HS-5 (cell line): ENCODE measurements around the gene NCEH1.
"Not testable (repeated sequence)": the region's sequence is repeated elsewhere in the genome, so short reads cannot be mapped to it uniquely, and the experiment has no call there.

Experiments used
- DNase-seq: peaks from one replicate; pipeline ENCODE4 v3.0.0-alpha.2; 2012; ENCODE audit warnings: low read depth

NCEH1 gene

DNA sequence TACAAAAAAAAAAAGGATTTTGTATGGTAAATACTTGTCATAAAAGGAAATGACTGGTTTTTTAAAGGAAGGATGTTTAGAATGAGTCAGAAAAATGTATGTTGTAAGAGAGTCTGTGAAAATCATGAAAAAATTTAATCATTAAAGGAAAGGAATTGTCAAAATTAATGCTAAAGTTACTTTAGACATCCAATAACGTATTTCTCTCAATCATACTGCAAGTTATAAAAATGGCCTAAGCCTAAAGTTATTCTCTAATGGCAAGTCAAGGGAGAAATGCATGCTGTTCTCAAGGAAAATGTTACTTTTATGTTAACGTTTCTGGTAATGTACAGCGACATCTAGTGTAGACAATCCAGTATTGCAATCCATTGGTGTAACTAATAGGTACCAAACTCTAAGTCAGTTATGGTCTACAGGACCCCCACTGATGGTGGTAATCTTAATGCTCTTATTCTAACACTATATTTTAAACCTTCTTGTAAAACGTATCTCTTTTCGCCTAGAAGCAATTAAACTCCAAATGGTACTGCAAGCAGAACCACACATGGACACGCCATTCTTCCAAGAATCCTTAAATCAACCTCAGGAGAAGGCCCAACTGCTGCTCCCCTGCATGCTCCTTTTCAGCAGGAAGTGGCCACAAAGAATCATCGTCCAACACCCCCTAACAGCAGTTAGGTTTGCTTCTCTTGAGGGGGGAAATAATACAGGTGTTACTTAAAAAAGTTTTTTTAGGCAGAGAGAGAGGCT is 35.2 kb downstream of the NCEH1 start:
- peak; percentile 61 for DNase-seq

DNA sequence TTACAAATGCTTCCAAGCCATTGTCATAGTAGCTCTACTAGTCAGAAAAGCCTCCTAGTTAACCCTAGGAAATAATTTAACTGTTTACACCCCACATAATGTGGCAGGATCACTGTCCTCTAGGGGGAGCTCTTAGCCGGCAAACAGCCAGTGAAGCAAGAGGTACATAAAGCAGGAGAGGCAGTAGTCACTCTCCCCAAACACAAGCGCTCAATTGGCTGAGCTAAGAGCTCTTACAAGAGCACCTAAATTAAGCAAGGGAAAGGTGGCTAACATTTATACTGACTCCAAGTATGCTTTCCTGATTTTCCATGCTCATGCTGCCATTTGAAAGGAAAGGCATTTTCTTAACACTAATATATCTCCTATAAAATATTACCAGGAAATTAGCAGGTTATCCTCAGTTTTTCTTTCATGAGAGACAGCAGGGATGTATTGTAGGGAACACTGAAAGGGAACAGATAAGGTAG is 37.6 kb downstream of the NCEH1 start:
- DNase-seq, result peak; percentile 55

DNA sequence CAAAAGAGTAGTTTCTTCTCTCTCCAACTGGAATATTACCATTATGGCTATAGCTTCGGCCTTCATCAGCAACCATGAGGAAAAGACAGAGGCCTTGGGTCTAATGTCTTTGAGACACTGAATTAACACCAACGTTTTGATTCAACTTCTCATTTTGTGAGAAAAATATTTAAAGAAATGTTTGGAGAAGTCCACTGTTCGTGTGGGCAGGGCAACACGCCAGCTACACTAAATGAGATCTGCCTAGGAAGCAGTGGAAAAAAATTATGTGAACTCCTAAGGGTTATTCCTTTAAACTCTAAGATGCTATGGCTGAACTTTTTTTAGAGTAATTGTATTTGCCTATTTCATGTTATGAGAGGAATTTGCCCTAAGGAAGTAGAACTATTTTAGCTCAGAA is 41.8 kb downstream of the NCEH1 start:
- no peak for DNase-seq

DNA sequence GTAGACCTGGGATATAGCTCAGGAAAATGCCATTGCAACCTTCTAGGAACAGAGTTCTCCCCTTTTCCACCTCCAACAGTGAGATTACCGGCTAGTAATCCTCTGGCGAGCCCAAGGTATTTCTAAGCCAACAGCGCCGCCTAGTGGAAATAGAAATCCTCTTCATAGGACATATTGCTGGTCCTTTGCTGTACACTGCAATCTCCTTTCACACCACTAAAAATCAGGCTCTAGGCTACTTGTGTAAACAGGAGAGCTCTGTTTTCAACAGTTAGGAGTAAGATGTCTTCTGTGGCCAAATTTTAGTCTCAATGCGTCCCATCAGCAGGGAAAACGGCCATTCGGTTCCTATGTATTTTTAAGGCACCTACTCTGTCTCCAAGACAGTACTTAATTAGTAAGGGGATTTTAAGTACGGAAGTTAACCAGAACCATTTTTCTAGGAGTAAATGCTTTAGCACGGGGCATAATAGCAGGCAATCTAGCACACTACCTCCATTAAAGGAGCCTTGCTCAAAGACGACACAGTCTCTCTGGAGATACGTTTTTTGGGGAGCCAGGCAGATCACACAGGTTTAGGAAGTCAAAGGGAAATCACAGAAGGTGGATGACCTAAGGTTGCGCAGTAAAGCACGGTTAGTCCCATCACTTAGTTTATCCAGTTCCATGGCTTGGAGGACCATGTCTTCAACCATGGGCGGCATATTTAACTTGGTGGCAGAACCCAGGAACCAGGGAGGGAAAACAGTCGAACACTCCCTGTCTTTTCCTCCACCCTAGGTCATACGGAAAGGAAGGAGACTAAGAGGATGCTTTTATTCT is 43.8 kb downstream of the NCEH1 start:
- DNase-seq, result peak; percentile 50

DNA sequence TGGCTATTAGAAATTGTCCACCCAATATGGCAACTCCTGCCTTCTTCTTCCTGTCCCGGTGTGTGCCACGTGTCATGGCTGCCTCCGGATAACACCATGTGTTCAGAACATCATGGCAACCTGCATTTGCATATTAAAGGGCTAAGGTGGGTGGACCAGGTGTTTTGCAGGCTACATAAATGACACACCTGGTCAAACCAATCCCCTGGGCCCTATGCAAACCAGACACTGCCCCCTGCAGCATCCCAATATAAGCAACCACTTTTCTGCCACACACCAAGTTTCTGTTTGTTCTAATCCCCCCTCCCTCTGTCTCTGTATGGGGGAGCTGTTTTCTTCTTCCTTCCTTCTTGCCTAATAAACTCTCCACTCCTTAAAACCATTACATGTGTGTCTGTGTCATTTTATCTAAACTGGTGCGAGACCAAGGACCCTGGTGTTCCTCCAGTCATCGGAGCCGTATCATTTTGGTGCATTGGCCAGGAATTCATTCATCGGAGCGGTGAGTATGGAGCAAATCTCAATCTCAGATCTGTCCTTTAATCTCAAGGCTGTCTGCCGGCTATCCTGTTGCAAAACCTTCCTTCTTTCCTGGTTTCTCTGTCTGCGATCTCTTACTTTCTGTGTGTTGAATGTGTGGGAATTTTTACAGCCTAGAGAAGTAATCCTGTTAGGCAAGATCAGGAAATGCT is 44.5 kb downstream of the NCEH1 start:
- no peak for DNase-seq

DNA sequence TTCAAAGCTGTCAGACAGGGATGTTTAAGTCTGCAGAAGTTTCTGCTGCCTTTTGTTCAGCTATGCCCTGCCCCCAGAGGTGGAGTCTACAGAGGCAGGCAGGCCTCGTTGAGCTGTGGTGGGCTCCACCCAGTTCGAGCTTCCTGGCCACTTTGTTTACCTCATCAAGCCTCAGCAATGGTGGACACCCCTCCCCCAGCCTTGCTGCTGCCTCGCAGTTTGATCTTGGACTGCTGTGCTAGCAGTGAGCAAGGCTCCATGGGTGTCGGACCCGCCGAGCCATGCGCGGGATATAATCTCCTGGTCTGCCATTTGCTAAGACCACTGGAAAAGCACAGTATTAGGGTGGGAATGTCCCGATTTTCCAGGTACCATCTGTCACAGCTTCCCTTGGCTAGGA is 45.4 kb downstream of the NCEH1 start:
- DNase-seq, result not testable (repeated sequence)

DNA sequence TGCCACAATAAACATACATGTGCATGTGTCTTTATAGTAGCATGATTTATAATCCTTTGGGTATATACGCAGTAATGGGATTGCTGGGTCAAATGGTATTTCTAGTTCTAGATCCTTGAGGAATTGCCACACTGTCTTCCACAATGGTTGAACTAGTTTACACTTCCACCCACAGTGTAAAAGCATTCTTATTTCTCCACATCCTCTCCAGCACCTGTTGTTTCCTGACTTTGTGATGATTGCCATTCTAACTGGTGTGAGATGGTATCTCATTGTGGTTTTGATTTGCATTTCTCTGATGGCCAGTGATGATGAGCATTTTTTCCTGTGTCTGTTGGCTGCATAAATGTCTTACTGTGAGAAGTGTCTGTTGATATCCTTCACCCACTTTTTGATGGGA is 50.4 kb downstream of the NCEH1 start:
- not testable (repeated sequence) for DNase-seq

DNA sequence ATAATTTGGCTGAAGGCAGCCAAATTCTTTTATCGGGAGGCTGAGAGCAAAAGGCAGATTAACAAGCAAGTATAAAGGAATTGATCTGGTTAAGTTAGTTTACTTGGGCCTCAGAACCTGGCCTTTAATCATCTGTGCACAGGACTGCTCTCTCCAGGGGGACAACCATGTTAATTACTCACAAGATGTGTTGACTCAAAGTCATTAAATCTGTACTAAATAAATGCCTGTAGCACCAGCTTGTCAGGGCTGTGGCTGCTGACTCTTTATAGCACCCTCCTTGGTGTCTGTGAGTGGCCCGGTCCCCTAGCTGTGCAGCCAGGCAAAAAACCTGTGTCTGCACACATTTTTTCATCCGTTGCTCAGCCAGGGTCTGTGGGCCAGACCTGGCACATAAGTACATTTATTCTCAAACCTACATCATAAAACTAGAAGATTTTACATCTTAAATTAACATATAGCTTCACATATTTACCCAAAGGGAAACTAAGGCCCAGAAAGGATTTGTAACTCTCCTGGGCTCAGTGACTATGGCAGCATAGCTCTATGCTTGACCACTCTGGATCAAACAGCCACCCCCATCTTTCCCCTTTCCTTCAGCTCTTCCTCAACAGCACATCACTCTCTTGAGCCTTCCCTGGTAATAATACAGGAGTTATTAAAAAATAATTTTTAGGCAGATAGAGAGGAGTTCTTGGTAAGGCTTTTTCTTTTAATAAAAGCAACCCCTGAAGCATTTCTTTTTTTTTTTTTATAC is 51.4 kb downstream of the NCEH1 start:
- peak; percentile 30 for DNase-seq

DNA sequence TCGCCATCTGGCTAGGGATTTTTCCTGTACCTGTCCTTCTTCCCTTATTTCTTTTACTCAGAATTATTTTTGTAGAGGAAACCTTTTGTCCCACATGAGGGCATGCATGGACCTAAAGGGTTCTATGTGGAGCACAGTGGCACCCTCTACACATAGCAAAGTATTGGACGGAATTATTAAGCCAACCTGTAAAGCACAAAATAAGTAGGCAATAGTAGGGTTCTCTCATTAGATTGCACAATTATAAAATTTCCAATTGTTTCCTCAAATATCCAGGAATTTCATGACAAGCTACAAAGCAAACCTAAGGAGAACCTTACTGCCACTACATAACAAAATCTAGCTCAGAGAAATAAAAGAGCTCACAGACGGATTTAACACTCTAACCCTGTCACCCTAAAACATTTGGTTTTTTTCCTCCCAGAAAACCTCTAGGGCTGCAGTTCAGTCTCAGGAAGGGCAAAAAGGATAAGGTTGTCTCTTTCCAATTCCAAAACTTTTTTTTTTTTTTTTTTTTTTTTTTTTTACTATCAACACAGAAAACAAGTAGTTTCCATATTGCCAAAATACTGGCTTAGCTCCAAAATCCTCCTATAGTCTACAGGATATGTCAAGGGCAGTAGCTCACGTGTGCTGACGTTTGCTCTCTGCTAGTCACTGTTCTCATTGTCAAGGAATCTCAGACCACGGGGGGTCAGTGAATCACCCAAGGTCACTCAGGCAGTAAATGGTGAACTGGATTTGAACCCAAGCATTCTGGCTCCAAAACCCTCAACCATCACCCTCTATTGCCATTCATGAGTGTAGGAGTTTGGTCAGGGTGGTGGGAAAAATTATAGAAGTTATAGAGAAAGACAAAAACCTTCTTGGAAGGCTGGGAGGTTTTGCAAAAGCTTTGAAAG is 52.3 kb downstream of the NCEH1 start:
- peak; percentile 95 for DNase-seq

DNA sequence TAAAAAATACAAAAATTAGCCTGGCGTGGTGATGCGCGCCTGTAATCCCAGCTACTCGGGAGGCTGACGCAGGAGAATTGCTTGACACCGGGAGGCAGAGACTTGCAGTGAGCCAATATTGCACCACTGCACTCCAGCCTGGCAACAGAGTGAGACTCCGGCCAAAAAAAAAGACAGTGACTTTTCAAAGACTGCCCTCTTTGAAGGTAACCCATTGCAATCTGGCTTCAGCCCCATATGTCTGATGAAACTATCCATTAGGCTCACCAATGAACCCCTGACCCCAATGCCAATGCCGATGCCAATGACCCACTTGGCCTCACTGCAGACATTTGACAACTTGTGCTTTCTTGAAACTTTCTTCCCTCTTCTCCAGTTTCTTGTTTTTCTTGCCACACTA is 54.3 kb downstream of the NCEH1 start:
- no peak for DNase-seq

DNA sequence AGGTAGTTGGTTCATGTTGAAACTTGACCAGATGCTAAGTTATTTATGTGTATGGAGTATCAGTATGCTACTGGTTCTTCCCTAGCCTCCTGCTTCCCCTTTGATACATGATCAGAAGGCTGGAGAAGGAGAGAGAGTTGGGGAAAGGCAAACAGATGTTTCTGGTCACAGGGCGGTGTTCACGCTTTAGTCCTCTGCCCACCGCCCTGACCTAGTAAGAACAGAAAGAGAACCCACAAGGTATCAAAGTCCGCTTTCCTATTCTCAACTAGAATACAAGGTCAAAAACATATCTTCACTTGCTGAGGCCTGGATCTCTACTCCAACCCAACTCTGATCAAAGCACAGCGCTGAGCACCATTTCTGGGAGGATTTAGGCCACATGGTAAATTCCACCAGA is 55.5 kb downstream of the NCEH1 start:
- DNase-seq, result no peak

DNA sequence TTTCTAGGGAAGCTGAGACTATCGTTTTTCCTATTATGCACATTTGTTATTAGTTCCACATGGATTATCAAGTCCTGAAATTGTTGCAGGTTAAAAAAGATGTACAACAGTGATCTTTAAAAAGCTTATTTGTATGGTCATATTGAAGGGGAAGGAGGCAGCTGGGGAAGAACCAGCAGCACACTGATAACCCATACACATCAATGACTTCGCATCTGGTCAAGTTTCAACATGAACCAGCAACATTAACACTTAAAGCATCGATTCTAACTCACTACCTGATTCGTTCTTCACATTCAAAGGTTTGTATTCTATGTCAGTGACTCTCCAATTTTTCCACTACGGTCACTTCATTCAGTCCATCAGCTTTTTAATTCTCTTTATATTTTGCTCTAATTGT is 56.4 kb downstream of the NCEH1 start:
- no peak for DNase-seq

DNA sequence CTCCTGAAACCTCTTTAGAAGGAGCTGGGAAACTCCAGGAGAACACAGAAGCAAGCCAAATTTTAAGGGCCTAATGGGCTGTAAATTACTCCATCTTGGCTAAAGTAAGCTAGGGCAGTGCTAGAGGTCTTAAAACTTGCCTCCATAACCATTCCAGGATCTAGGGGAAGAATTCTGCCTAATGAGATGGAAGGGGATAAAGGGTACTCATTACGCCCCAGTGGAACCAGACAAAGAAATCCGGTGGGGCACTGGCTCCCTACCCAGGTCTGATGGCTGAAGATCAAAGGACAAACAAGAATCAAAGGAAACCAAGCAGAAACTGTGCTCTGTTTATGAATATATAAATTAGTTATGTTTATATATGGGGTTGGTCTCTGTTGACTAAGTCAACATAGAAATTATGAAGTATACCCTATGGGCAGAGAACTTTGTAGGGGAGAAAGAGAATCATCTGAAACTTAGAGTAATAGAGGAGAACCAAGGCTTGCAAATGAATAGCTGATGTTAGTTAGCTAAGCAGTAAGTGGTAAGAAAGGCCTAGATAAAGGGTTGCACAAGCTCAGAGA is 57.8 kb downstream of the NCEH1 start:
- no peak for DNase-seq

DNA sequence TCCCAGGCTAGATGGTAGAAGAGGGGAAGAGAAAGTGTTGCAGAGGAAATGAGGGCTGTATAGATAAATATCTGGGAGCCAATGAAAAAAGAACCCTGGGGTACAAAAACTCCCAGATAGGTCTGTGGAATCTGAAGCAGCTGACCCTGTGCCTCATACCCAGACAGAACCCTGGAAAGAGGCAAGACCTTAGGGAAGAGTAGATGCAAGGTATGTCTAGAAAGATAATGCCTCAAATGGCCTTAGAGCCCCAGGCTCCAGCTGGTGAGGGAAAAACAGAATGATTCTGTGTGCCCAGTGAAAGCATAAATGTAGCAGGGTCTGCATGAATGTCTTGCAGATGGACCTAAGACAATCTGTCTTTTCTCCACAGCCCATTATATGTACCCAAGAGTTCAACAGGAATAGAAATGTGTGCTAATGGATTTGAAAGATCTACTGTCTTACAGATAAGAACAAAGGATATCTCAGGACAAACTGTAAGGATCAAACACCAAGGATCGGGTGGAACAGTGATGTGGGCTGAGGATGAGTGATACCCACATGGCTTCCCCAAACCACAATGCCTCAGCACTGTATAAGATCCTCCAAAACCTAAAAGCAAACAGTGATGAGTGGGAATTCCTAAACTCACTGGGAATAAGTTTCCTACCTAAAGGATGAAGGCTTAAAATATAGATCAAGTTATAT is 58.8 kb downstream of the NCEH1 start:
- no peak for DNase-seq

DNA sequence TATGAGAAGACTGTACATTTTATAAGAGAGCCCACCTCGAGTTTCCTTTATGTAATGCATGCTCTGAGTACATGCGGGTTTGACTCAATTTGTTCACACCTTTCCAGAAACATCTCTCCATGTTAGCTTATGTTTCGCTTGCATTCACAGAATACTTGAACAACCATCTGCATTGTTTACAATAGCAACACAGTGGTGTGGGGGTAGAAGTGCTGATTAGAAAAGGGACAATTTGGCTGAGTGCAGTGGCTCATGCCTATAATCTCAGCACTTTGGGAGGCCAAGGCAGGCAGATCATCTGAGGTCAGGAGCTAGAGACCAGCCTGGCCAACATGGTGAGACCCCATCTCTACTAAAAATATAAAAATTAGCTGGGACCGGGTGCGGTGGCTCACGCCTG is 60.9 kb downstream of the NCEH1 start:
- no peak for DNase-seq

DNA sequence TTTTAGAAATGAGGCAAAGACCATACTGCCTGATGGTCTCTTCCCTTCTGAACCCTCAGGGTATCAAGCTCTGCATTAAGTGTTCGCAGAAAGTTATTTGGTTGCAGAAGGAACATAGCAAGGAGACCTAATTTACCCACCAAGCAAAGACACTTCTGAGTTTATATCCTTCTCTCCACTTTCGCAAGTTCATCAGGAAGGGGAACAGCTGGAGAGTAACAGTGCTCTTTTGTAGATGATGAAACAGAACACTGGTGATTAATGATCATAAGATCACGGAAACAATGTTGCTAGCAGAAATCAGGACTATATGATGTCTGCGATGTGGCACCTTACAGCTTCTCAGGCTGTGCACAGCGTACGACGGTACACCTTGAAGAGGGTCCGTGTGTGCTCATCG is 62.1 kb downstream of the NCEH1 start:
- no peak for DNase-seq

DNA sequence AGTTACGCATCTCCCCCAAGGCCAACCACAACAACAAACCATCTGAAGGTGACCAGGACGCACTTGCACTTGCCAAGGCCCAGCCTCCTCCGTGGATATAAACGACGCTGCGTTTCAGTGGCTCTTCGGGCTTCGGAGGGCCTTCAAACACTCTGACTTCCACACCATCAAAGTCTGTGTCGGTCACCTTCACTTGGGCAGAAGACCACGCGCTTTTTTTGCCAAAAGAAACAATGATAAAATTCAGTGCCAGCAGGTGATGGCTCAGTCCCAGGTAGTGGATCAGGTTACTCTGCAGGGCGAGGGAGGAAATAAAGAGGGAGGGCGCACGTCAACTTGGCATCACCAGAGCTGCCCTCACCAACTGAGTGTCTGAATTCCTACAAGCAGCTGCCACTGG is 63.0 kb downstream of the NCEH1 start:
- no peak for DNase-seq

DNA sequence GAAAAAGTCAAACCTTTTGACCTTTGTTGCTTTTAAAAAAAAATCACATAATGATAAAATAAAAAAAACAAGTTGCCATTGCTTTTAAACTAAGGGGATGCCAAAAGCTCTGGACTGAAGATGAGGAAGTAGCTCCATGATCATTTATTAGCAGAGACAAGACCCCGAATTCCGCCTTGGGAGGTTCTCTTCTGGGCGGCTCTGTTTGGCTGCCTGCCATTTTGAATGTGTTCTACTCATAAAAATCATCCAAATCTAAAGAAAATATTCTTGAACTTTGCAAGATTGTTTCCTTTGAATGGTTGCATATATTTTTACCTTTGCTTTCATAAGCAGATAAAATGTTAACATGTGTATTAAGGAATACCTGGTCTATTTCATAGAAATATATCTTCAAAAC is 63.8 kb downstream of the NCEH1 start:
- DNase-seq, result no peak

DNA sequence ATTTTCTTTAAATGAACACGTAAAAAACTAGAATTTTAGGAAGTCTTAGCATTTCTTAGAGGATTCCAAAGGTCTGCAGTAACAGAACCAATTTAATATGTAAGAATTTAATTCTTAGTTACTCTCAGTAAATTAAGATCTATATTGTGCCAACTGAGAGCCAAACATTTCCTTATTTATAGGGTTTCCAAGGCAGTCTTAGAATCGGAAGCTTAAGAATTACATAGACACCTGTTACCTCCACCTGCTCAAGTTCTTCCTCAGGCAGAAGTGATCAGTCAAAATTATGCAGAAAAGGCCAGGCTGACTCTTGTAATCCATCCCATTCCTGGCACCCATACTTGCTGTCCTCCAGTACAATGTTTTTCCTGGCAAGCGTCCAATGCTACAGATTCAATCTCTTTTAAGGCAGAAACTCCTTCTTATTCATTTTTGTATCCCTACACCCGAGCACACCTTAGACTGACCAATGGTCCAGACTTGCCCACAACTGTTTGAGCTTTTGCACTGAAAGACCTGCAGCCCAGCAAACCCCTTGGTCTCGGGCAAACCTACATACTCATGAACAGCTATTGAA is 64.3 kb downstream of the NCEH1 start:
- DNase-seq, result no peak

DNA sequence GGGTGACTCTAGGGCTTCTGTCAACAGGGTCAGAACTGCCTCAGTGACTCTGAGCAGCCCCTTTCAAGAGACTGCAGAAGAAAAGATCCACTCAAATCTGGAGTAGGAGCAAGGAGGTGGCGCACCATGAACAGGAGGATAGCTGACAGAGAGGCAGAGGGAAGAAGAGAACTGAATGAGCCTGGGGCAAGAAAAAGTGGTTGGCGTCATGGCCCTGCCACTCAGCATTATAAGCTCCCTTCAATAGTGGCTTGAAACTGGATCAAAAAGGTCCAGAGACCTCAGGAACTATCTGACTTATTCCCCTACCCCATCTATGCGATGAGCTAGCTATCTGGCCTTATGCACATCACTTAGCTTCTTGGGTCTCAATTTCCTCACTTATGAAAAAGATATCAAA is 66.6 kb downstream of the NCEH1 start:
- no peak for DNase-seq
